Heart right ventricle (tissue), 16 donors: ENCODE results near the gene TIMM17A. TPM values are rescaled to one million over a fixed set of nuclear protein-coding genes. Genes with fewer than 3 reads are reported as not detected.
A peak's percentile ranks its signal among the peaks of the same experiment; 100 is the strongest.

Source experiments
- ATAC-seq, 8 donors: fragments of 200-7000 bp; cut with Tn5 transposase; one replicate each; pipeline ENCODE4 v1.9.1; 2020; ENCODE audit warnings: mild to moderate bottlenecking in 8 of 8, moderate library complexity in 8 of 8, moderate number of reproducible peaks in 1 of 8
- DNase-seq, 2 donors: peaks; one replicate each; pipeline ENCODE4 v3.0.0-alpha.2; 2020
- H3K27ac ChIP-seq, 10 donors: fragments of 200-600 bp; sonication (generic) in 2 of 10; one replicate each; pipeline versions ENCODE4 v1.5.0 to v1.8.0; 2020 to 2022; ENCODE audit warnings: mild to moderate bottlenecking in 3 of 10
- H3K27me3 ChIP-seq, 7 donors: fragments of 200-600 bp; one replicate each; pipeline ENCODE4 v1.8.0; 2021 to 2022; ENCODE audit warnings: mild to moderate bottlenecking in 2 of 7
- H3K36me3 ChIP-seq, 9 donors: fragments of 200-600 bp; sonication (generic) in 1 of 9; one replicate each; pipeline versions ENCODE4 v1.5.0 to v1.8.0; 2020 to 2022; ENCODE audit warnings: mild to moderate bottlenecking in 2 of 9
- H3K4me1 ChIP-seq, 9 donors: fragments of 200-600 bp; sonication (generic) in 1 of 9; one replicate each; pipeline versions ENCODE4 v1.5.0 to v1.8.0; 2020 to 2022; ENCODE audit warnings: mild to moderate bottlenecking in 4 of 9
- H3K4me3 ChIP-seq, 10 donors: fragments of 200-600 bp; sonication (generic) in 2 of 10; one replicate each; pipeline versions ENCODE4 v1.5.0 to v1.8.0; 2020 to 2022; ENCODE audit warnings: mild to moderate bottlenecking in 7 of 10, moderate library complexity in 2 of 10
- H3K9me3 ChIP-seq, 11 donors: fragments of 200-600 bp in 10 of 11; sonication (generic) in 2 of 11; one replicate each; pipeline versions ENCODE4 v1.5.0 to v1.8.0; 2013 to 2022; ENCODE audit warnings: mild to moderate bottlenecking in 2 of 11, control low read depth in 1 of 11, moderate library complexity in 1 of 11
- WGBS, 2 donors: extraction: QIAGEN DNeasy Blood & Tissue Kit; methylation state at CpG; one replicate each; pipeline ENCODE4 v1.1.7; 2013; ENCODE audit warnings: inconsistent platforms in 1 of 2; 5-methylcytosine and 5-hydroxymethylcytosine counted together
- intact Hi-C, 10 donors: fragments of 100-400 bp; cut with DNase I; formaldehyde crosslinking; loops; one replicate each; pipeline versions ENCODE4 v1.11.1 to v1.14.2; 2022
- polyA plus RNA-seq, 2 donors: library from polyadenylated mRNA; stranded (reverse); fragments of 200-250 nt; gene quantifications; one replicate each; pipeline ENCODE4 v1.2.3, GENCODE V29; 2013
- total RNA-seq, 10 donors: library from RNA; stranded (reverse); fragmentation: NEBNext Ultra II Directional in 3 of 10; extraction: Animal tissue kit (Norgen Biotek cat#: 25700) in 3 of 10; gene quantifications; one replicate each; pipeline versions ENCODE4 v1.2.1 to v1.2.4, GENCODE V29; 2021 to 2023
- TF ChIP-seq, protein P1 (sequence below), 9 donors: fragments of 200-600 bp; sonication (generic) in 2 of 9; IDR thresholded peaks; one replicate each; pipeline versions ENCODE4 v1.5.0 to v1.8.0; 2021 to 2022; ENCODE audit warnings: antibody characterized with exemption in 9 of 9, mild to moderate bottlenecking in 5 of 9, moderate library complexity in 1 of 9
- donor health status: Arrhythmogenic right ventricular cardiomyopathy.
- donor health status: ischemic (EF 13 %, LVEDD 7.1; RV severe dilation, severe dysfunction).
- donor health status: healthy with polysubstance abuse.
- donor health status: DM: no; HTN: yes; CAD: no.
- donor health status: DM: no; HTN: no; CAD: no.
- donor health status: ischemic (EF 25% LVEDD 6.9; RV normal size, moderate dysfunction).
- donor health status: ischemic (EF 25% LVEDD 5.7; RV mildly dilated, moderate dysfunction).
- donor health status: healthy.
- donor health status: DM: yes; HTN: yes; CAD: no.
- donor health status: Ischemic cardiomyopathy.
- donor health status: ischemic (EF 35%, LVEDD 5.7; RV mildly dilated, moderate dysfunction).
- donor health status: nonischemic (EF 11% LVEDD 7.7; RV severe dilation, severe dysfunction).
- donor health status: DM: yes; HTN: yes; CAD: no.
- donor health status: PGD.
- donor health status: ischemic (EF 29% LVEDD 5.4; RV normal size, mild dysfunction).
- donor health status: nonischemic (EF 23%, LVEDD 6.1; RV moderate dilation, normal function).

The TIMM17A gene
- total and polyA plus RNA-seq, 12 donors = 49.7 to 113 (median 88.9) TPM

DNA sequence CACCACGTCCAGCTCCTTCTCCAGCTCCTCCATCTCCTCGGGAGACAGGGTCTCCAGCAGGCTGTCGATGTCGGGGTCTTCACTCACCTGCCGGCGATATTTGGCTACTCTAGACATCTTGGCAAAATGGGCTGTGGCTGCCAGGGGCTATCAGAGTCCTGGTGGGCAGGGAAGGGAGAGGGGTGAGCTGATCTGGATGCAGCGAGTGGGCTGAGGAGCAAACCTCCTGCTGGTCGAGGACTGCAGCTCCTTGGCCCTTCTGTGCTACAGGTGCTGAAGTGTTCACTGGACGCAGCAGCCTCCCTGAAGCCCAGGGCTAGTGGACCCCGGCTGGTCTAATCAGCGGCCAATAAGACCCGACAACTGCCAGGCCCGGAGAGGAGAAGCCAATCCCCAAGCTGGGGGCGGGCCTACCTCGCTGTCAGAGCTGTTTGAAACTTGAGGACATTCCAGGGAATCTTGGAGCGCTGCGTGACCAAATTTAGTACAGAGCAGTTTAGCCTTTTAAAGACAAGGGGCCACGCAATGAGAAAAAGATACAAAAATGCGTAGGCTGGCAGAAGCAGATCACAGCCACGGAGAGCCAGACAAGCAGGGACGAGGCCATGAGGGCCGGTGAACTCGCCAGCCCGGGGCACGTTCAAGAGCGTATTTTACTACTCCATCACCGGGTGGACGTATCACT, 8.9 kb upstream of the TIMM17A start, which contains the start of gene LMOD1:
TSS of gene LMOD1 (minus strand) at position 325 of the 685 bp plus-strand sequence. CDS start at position 117, 208 bp downstream.
- H3K27ac ChIP-seq = peak within 1 kb of the TSS; percentile 17 to 78 (median 68)
- DNase-seq = peak; percentile 81 to 85

DNA sequence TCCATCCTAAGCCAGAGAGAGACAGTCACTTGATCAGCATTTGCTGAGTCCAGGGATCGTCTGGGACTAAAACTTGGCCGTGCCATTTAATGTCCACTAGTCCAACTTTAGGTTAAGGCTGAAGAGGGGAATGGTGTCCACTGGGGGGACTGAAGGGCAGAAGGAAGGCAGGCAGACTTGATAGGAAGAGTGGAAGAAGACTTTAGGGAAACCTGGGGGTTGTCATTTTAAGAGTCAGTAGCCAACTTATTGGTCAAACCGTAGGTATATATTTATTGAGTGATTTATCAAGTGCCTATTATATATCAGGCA, 7.7 kb upstream of the TIMM17A start:
- 60% methylated on average over 3 of the region's 3 CpGs for WGBS, 2 donors
- intact Hi-C loops = loop anchor here in 5 of 10 donors (2.0 to 10.0 kb wide), 4 partner anchors 35 to 53 kb away; no protein-coding TSS in a partner anchor

More for the DNA sequence above, 8.9 kb upstream of the TIMM17A start, which contains the start of gene LMOD1:
- H3K36me3 ChIP-seq = no peaks in the 10 kb centered on the region
- H3K4me3 ChIP-seq = peak within 1 kb of the TSS; percentile 18 to 70 (median 52)
- peak; percentile 90 to 96 (median 94) for ATAC-seq
- peaks cover 0 to 41% (median 6%) of the 10 kb centered on the region in 9 donors for H3K4me1 ChIP-seq
- WGBS, 2 donors = 2% methylated on average over 28 of the region's 28 CpGs
- intact Hi-C loops = loop anchor here in 4 of 10 donors (5.0 to 10.0 kb wide), 3 partner anchors 34 to 52 kb away; no protein-coding TSS in a partner anchor
- TF ChIP-seq, protein P1, sequence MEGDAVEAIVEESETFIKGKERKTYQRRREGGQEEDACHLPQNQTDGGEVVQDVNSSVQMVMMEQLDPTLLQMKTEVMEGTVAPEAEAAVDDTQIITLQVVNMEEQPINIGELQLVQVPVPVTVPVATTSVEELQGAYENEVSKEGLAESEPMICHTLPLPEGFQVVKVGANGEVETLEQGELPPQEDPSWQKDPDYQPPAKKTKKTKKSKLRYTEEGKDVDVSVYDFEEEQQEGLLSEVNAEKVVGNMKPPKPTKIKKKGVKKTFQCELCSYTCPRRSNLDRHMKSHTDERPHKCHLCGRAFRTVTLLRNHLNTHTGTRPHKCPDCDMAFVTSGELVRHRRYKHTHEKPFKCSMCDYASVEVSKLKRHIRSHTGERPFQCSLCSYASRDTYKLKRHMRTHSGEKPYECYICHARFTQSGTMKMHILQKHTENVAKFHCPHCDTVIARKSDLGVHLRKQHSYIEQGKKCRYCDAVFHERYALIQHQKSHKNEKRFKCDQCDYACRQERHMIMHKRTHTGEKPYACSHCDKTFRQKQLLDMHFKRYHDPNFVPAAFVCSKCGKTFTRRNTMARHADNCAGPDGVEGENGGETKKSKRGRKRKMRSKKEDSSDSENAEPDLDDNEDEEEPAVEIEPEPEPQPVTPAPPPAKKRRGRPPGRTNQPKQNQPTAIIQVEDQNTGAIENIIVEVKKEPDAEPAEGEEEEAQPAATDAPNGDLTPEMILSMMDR (IDR thresholded peaks at IDR 0.05) = no peak
- peaks cover 0 to 42% (median 4%) of the 10 kb centered on the region in 7 donors for H3K27me3 ChIP-seq
- no peaks in the 10 kb centered on the region for H3K9me3 ChIP-seq

DNA sequence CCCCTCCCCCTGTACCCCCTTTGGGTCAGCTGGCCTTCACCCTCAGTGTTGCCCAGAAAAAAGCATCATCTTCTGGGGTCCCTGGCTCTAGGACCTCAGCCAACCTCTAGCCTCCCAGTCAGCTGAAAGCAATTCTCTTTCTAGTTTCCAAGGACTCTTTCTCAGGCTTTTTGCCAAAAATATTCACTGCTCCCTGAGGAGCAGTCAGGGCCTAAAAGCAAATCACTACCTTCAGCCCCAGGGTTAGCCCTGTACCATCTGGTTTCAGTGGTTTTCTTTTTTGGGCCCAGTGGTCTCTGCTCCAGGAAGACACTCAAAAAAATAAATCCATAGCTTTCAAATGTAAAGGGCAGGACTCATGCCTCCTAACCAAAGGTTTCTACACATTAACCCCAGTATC, 5.8 kb upstream of the TIMM17A start:
- TF ChIP-seq, protein P1 (IDR thresholded peaks at IDR 0.05) = no peak
- DNase-seq = no peak
- peaks cover 0 to 25% (median 6%) of the 10 kb centered on the region in 9 donors for H3K4me1 ChIP-seq
- no peak for ATAC-seq
- intact Hi-C loops = loop anchor here in 5 of 10 donors (2.0 to 10.0 kb wide), 4 partner anchors 37 to 55 kb away; no protein-coding TSS in a partner anchor
- H3K27me3 ChIP-seq = peaks cover 0 to 39% (median 0%) of the 10 kb centered on the region in 7 donors
- H3K4me3 ChIP-seq = no peak overlapping the region
- no peaks in the 10 kb centered on the region for H3K36me3 ChIP-seq
- no peaks in the 10 kb centered on the region for H3K9me3 ChIP-seq
- peak overlapping the region in 6 of 10 donors; percentile 7 to 61 (median 38) for H3K27ac ChIP-seq

More for the DNA sequence above, 7.7 kb upstream of the TIMM17A start:
- no peak for DNase-seq
- peaks cover 0 to 42% (median 4%) of the 10 kb centered on the region in 7 donors for H3K27me3 ChIP-seq
- H3K9me3 ChIP-seq = no peaks in the 10 kb centered on the region
- H3K27ac ChIP-seq = peak overlapping the region in 6 of 10 donors; percentile 1 to 78 (median 68)
- no peak for ATAC-seq
- TF ChIP-seq, protein P1 (IDR thresholded peaks at IDR 0.05) = no peak
- H3K4me3 ChIP-seq = no peak overlapping the region
- no peaks in the 10 kb centered on the region for H3K36me3 ChIP-seq
- H3K4me1 ChIP-seq = peaks cover 0 to 28% (median 6%) of the 10 kb centered on the region in 9 donors

DNA sequence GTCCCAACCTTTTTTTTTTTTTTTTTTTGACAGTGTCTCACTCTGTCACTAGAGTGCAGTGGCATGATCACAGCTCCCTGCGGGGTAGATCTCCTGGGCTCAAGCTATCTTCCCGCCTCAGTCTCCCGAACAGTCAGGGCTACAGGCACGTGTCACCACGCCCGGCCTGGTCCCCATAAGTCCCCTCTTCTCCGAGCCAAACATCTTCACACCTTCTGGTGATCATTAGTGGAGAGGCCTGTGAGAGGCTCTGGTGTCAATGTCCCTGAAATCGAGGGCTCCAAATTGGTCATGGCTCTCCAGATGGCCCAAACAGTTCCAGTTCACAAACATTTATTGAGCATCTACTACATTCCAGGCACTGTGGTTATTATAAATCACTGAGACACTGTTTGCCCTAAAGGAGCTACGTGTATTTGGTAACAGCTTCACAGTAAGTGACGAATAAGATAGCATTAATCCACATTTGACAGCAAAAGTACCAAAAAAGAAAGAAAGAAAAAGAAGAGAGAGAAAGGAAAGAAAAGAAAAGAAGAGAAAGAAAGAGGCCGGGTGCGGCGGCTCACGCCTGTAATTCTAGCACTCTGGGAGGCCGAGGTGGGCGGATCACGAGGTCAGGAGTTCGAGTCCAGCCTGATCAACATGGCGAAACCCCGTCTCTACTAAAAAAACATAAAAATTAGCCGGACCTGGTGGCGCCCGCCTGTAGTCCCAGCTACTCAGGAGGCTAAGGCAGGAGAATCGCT, 867 bp upstream of the TIMM17A start:
- H3K4me3 ChIP-seq = peak overlapping the region; percentile 21 to 94 (median 82)
- peaks cover 3 to 27% (median 16%) of the 10 kb centered on the region in 9 donors for H3K4me1 ChIP-seq
- H3K27me3 ChIP-seq = no peaks in the 10 kb centered on the region
- peak overlapping the region; percentile 30 to 91 (median 84) for H3K27ac ChIP-seq
- no peaks in the 10 kb centered on the region for H3K9me3 ChIP-seq
- intact Hi-C loops = loop anchor here in 3 of 10 donors (5.0 kb wide), 3 partner anchors 42 to 77 kb away; no protein-coding TSS in a partner anchor
- TF ChIP-seq, protein P1 (IDR thresholded peaks at IDR 0.05) = no peak
- DNase-seq (no peak), ATAC-seq (peak in 3 of 8 donors; percentile 2 to 15 (median 7))
- peaks cover 0 to 27% (median 17%) of the 10 kb centered on the region in 9 donors for H3K36me3 ChIP-seq
- WGBS, 2 donors = 55% methylated on average over 24 of the region's 24 CpGs
